ENCODE results near the gene ARL2BP. TPM values are rescaled to one million over a fixed set of nuclear protein-coding genes. Genes with fewer than 3 reads are reported as not detected.

The ARL2BP gene
- total and polyA plus RNA-seq, 9 of the 15 experiments (the other 6 are each of a cell fraction or from before 2014, with no cell fraction given), result 16.7 to 41.8 (median 27.2) TPM

- TF ChIP-seq, protein P1, sequence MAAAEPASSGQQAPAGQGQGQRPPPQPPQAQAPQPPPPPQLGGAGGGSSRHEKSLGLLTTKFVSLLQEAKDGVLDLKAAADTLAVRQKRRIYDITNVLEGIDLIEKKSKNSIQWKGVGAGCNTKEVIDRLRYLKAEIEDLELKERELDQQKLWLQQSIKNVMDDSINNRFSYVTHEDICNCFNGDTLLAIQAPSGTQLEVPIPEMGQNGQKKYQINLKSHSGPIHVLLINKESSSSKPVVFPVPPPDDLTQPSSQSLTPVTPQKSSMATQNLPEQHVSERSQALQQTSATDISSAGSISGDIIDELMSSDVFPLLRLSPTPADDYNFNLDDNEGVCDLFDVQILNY (CRISPR knock-in tag; IDR thresholded peaks at IDR 0.05), result no peak; the same call in 1 of the 2 replicates
- no peak for TF ChIP-seq ZFX (CRISPR knock-in tag; IDR thresholded peaks at IDR 0.05)
- no peak for TF ChIP-seq MTA2 (IDR thresholded peaks at IDR 0.05; ENCODE audit: low read depth)
- TF ChIP-seq NR2C2 (CRISPR knock-in tag; IDR thresholded peaks at IDR 0.05), result peak; percentile 72
- peak; percentile 60; the same call in 1 of the 2 replicates for TF ChIP-seq NR2C2 (tag; IDR thresholded peaks at IDR 0.05)
- peak in 1 of 2 experiments; percentile 75; a peak in 2 of 4 replicates for TF ChIP-seq CSDE1 (IDR thresholded peaks at IDR 0.05)
- TF ChIP-seq ARID3B (CRISPR knock-in tag; IDR thresholded peaks at IDR 0.05; ENCODE audit: borderline replicate concordance), result no peak
- peak; percentile 91 for TF ChIP-seq ZBTB40 (IDR thresholded peaks at IDR 0.05)
- no peak for TF ChIP-seq ZBTB40 (CRISPR knock-in tag; IDR thresholded peaks at IDR 0.05)
- TF ChIP-seq ZNF12 (CRISPR knock-in tag; IDR thresholded peaks at IDR 0.05), result no peak
- TF ChIP-seq TAF15 (IDR thresholded peaks at IDR 0.05; ENCODE audit: low read depth, low read length), result no peak
- TF ChIP-seq, protein P2, sequence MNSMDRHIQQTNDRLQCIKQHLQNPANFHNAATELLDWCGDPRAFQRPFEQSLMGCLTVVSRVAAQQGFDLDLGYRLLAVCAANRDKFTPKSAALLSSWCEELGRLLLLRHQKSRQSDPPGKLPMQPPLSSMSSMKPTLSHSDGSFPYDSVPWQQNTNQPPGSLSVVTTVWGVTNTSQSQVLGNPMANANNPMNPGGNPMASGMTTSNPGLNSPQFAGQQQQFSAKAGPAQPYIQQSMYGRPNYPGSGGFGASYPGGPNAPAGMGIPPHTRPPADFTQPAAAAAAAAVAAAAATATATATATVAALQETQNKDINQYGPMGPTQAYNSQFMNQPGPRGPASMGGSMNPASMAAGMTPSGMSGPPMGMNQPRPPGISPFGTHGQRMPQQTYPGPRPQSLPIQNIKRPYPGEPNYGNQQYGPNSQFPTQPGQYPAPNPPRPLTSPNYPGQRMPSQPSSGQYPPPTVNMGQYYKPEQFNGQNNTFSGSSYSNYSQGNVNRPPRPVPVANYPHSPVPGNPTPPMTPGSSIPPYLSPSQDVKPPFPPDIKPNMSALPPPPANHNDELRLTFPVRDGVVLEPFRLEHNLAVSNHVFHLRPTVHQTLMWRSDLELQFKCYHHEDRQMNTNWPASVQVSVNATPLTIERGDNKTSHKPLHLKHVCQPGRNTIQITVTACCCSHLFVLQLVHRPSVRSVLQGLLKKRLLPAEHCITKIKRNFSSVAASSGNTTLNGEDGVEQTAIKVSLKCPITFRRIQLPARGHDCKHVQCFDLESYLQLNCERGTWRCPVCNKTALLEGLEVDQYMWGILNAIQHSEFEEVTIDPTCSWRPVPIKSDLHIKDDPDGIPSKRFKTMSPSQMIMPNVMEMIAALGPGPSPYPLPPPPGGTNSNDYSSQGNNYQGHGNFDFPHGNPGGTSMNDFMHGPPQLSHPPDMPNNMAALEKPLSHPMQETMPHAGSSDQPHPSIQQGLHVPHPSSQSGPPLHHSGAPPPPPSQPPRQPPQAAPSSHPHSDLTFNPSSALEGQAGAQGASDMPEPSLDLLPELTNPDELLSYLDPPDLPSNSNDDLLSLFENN (IDR thresholded peaks at IDR 0.05; ENCODE audit: low read depth in 2 of 2, low read length in 2 of 2), result peak in 1 of 2 experiments; percentile 61; a peak in 1 of 4 replicates
Observed at GRCh38 chr16:57300387-57301125, 55.5 kb downstream of the ARL2BP start (continued).

Data from K562 (cell line).